ENCODE data around the gene PRDM2.

DNA sequence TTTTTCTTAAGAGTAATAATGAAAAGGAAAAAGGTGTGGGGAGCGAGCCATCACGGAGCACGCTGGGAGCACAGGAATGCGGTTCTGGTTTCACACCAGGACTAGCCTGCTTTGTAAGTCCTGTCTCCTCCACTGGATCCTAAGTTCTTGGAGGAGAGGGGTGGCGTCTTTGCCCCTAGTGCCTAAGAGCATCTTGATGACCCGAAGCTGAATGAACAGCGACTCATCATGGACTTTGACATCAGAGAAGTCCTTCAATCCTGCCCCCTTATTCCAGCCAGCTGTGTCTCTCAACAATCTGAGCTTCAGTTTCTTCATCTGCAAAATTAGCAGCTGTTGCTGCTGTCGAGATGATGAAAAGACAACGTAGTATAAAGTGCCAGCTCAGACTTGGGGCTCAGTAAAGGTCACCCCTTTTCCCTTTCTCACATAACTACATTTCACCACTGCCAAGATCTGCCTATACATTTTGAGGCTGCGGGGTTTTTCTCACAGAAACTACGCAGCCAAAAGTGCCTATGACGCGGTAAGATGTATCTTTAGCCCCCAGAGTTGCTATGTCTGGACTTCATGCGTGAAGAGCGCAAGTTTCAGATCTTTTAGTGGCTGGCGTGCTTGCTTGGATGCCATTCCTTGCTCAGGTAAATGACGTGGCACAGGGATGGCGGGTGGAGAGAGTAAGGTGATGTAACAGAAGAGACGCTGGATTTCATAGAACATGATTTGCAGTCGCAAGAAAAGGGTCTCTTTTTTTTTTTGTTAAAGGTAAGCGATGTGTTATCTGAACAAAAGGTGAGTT, 4.9 kb upstream of the PRDM2 start:
- TF ChIP-seq SP2 (tag by site-specific recombination; IDR thresholded peaks at IDR 0.05) = no peak
- TF ChIP-seq GLIS1 (tag by site-specific recombination; IDR thresholded peaks at IDR 0.05) = no peak
- TF ChIP-seq ZSCAN23 (tag by site-specific recombination; IDR thresholded peaks at IDR 0.05) = no peak
- TF ChIP-seq, protein P1, sequence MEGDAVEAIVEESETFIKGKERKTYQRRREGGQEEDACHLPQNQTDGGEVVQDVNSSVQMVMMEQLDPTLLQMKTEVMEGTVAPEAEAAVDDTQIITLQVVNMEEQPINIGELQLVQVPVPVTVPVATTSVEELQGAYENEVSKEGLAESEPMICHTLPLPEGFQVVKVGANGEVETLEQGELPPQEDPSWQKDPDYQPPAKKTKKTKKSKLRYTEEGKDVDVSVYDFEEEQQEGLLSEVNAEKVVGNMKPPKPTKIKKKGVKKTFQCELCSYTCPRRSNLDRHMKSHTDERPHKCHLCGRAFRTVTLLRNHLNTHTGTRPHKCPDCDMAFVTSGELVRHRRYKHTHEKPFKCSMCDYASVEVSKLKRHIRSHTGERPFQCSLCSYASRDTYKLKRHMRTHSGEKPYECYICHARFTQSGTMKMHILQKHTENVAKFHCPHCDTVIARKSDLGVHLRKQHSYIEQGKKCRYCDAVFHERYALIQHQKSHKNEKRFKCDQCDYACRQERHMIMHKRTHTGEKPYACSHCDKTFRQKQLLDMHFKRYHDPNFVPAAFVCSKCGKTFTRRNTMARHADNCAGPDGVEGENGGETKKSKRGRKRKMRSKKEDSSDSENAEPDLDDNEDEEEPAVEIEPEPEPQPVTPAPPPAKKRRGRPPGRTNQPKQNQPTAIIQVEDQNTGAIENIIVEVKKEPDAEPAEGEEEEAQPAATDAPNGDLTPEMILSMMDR (tag by site-specific recombination; IDR thresholded peaks at IDR 0.05) = no peak
- TF ChIP-seq ZBTB8A (tag by site-specific recombination; IDR thresholded peaks at IDR 0.05) = no peak
- TF ChIP-seq, protein P2, sequence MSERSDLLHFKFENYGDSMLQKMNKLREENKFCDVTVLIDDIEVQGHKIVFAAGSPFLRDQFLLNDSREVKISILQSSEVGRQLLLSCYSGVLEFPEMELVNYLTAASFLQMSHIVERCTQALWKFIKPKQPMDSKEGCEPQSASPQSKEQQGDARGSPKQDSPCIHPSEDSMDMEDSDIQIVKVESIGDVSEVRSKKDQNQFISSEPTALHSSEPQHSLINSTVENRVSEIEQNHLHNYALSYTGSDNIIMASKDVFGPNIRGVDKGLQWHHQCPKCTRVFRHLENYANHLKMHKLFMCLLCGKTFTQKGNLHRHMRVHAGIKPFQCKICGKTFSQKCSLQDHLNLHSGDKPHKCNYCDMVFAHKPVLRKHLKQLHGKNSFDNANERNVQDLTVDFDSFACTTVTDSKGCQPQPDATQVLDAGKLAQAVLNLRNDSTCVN (tag by site-specific recombination; optimal IDR thresholded peaks at IDR 0.05) = no peak
- TF ChIP-seq, protein P3, sequence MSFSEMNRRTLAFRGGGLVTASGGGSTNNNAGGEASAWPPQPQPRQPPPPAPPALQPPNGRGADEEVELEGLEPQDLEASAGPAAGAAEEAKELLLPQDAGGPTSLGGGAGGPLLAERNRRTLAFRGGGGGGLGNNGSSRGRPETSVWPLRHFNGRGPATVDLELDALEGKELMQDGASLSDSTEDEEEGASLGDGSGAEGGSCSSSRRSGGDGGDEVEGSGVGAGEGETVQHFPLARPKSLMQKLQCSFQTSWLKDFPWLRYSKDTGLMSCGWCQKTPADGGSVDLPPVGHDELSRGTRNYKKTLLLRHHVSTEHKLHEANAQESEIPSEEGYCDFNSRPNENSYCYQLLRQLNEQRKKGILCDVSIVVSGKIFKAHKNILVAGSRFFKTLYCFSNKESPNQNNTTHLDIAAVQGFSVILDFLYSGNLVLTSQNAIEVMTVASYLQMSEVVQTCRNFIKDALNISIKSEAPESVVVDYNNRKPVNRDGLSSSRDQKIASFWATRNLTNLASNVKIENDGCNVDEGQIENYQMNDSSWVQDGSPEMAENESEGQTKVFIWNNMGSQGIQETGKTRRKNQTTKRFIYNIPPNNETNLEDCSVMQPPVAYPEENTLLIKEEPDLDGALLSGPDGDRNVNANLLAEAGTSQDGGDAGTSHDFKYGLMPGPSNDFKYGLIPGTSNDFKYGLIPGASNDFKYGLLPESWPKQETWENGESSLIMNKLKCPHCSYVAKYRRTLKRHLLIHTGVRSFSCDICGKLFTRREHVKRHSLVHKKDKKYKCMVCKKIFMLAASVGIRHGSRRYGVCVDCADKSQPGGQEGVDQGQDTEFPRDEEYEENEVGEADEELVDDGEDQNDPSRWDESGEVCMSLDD (tag by site-specific recombination; IDR thresholded peaks at IDR 0.05) = no peak
- no peak for TF ChIP-seq ZNF274 (IDR thresholded peaks at IDR 0.05; ENCODE audit: low read length)
- TF ChIP-seq ZNF274 (tag by site-specific recombination; IDR thresholded peaks at IDR 0.05; ENCODE audit: borderline replicate concordance) = no peak
- no peak for TF ChIP-seq ZFP41 (tag by site-specific recombination; IDR thresholded peaks at IDR 0.05; ENCODE audit: borderline replicate concordance)
- TF ChIP-seq ZFP3 (tag by site-specific recombination; IDR thresholded peaks at IDR 0.05; ENCODE audit: low read depth) = no peak
- TF ChIP-seq, protein P4, sequence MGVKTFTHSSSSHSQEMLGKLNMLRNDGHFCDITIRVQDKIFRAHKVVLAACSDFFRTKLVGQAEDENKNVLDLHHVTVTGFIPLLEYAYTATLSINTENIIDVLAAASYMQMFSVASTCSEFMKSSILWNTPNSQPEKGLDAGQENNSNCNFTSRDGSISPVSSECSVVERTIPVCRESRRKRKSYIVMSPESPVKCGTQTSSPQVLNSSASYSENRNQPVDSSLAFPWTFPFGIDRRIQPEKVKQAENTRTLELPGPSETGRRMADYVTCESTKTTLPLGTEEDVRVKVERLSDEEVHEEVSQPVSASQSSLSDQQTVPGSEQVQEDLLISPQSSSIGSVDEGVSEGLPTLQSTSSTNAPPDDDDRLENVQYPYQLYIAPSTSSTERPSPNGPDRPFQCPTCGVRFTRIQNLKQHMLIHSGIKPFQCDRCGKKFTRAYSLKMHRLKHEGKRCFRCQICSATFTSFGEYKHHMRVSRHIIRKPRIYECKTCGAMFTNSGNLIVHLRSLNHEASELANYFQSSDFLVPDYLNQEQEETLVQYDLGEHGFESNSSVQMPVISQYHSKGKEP (tag by site-specific recombination; IDR thresholded peaks at IDR 0.05) = no peak
- TF ChIP-seq ZNF707 (tag by site-specific recombination; IDR thresholded peaks at IDR 0.05) = no peak
- no peak for TF ChIP-seq ZBTB17 (tag by site-specific recombination; IDR thresholded peaks at IDR 0.05)

All from HEK293 (cell line).